D721Med (cell line): ENCODE results near the gene GPR22.

Source experiments
- DNase-seq: peaks from one replicate; pipeline ENCODE4 v3.0.0; 2011; ENCODE audit warnings: low spot score; ENCODE audit not compliant: insufficient read length
- FAIRE-seq: peaks from 2 replicates; lab custom pipeline; 2011; peaks lifted over from hg19 to GRCh38; lab: Jason Lieb, UNC
- CTCF ChIP-seq: IDR thresholded peaks from 2 replicates; pipeline ENCODE4 v1.5.1; 2012; ENCODE audit warnings: mild to moderate bottlenecking, control low read depth; ENCODE audit not compliant: insufficient read depth; ENCODE audit errors: missing control alignments

The GPR22 gene

GRCh38 chr7:107505362-107505761 lies 35.5 kb downstream of the GPR22 start:
- no peak for DNase-seq

DNA sequence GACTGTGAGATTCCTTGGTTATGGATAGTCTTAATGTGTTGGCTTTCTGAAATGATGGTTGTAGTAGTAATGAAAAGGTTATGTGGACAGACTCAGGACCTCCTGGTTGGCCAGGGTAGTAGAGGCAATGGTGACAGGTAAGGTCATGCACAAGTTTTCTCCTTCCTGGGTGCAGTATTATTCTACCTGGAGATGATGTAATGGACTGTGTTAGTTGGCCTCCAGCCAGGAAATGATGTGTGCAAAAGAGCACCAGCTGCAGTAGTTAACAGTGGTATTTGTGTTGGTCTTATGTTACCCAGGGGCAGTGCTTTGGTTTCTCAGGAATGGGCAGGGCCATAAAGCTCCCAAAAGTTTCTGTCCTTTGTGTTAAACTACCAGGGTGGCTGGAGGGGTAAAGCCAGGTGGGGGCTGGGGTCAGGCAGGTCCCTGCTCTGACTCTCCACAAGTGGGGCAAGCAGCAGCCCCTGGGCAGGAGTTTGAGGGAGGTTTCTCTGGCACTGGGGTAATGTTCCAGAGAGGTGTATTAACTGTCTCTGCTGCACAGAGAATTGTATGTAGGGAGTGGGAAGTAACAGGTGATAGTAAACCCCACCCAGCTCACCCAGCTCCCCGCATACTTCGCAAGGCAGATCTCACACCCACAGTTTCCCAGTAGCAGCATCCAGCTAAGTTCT lies 36.3 kb downstream of the GPR22 start:
- FAIRE-seq (no peak), DNase-seq (no peak)
- TF ChIP-seq CTCF: no peak

More at GRCh38 chr7:107505362-107505761, 35.5 kb downstream of the GPR22 start:
- no peak for TF ChIP-seq CTCF
- FAIRE-seq: no peak

DNA sequence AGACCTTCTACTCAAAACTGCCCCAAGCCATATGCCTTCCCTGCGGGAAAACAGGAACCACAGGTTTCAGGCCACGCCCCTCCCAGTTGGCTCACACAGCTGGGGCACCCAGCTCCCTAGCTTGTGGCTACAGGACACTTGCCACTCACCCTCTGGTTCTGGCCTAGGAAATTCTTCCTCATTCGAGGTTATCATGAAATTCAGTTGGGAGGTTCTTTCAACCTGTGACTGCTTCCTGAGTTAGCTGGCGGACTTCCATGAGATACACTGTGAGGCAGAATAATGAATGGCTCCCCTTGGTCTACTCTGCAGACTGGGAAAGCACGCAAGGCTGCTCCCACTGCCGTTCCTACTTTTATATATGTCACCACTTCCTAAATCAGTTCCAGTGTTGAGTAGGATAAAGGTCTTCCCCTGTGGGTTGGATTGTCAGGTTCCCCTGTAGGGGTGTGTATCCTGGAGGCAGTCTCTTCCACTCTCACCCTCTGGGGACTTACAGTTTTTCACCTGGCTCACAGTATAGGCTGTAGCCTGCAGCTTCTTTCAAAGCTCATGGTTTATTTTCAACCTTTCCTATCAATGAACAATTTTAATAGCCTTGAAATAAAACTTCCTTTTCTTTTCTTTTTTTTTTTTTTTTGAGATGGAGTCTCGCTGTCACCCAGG lies 37.0 kb downstream of the GPR22 start:
- FAIRE-seq: no peak
- TF ChIP-seq CTCF: no peak
- no peak for DNase-seq
